ENCODE results near the gene KDM5B.
"Not testable (repeated sequence)": the region's sequence is repeated elsewhere in the genome, so short reads cannot be mapped to it uniquely, and the experiment has no call there.

Gene KDM5B

GRCh38 chr1:202807926-202808757, at the start of gene KDM5B:
Gene KDM5B (minus strand): TSS chr1:202808421. CDS start chr1:202808305, 116 bp downstream.
- DNase-seq (ENCODE audit: low spot score): peak; percentile 78

GRCh38 chr1:202857136-202857610, 49.0 kb upstream of the KDM5B start:
- no peak for DNase-seq (ENCODE audit: low spot score)

- DNase-seq (ENCODE audit: low spot score): no peak
Observed at GRCh38 chr1:202856014-202856413, 47.8 kb upstream of the KDM5B start.

GRCh38 chr1:202854787-202855186, 46.6 kb upstream of the KDM5B start:
- no peak for DNase-seq (ENCODE audit: low spot score)

GRCh38 chr1:202852163-202852904, 44.1 kb upstream of the KDM5B start:
- DNase-seq (ENCODE audit: low spot score): peak; percentile 50

GRCh38 chr1:202850593-202851362, 42.6 kb upstream of the KDM5B start:
- DNase-seq (ENCODE audit: low spot score): no peak

GRCh38 chr1:202848191-202848542, 39.9 kb upstream of the KDM5B start:
- DNase-seq (ENCODE audit: low spot score): no peak

- peak; percentile 37 for DNase-seq (ENCODE audit: low spot score)
Observed at GRCh38 chr1:202844935-202845334, 36.7 kb upstream of the KDM5B start.

GRCh38 chr1:202844259-202844658, 36.0 kb upstream of the KDM5B start:
- no peak for DNase-seq (ENCODE audit: low spot score)

GRCh38 chr1:202843081-202843480, 34.9 kb upstream of the KDM5B start:
- no peak for DNase-seq (ENCODE audit: low spot score)

- no peak for DNase-seq (ENCODE audit: low spot score)
Observed at GRCh38 chr1:202837746-202838262, 29.6 kb upstream of the KDM5B start.

- DNase-seq (ENCODE audit: low spot score): no peak
Observed at GRCh38 chr1:202836623-202837403, 28.6 kb upstream of the KDM5B start.

GRCh38 chr1:202835548-202836072, 27.4 kb upstream of the KDM5B start:
- no peak for DNase-seq (ENCODE audit: low spot score)

GRCh38 chr1:202834771-202835547, 26.7 kb upstream of the KDM5B start:
- DNase-seq (ENCODE audit: low spot score): no peak

- no peak for DNase-seq (ENCODE audit: low spot score)
Observed at GRCh38 chr1:202831906-202832305, 23.7 kb upstream of the KDM5B start.

- DNase-seq (ENCODE audit: low spot score): not testable (repeated sequence)
Observed at GRCh38 chr1:202829223-202829622, 21.0 kb upstream of the KDM5B start.

- no peak for DNase-seq (ENCODE audit: low spot score)
Observed at GRCh38 chr1:202825748-202826147, 17.5 kb upstream of the KDM5B start.

- DNase-seq (ENCODE audit: low spot score): peak; percentile 57
Observed at GRCh38 chr1:202821467-202821866, 13.2 kb upstream of the KDM5B start.

- no peak for DNase-seq (ENCODE audit: low spot score)
Observed at GRCh38 chr1:202818819-202819218, 10.6 kb upstream of the KDM5B start.

GRCh38 chr1:202815120-202815519, 6.9 kb upstream of the KDM5B start:
- DNase-seq (ENCODE audit: low spot score): no peak
